Esophagus squamous epithelium (tissue), 5 donors: ENCODE data around the gene SNX32. TPM values are rescaled to one million over a fixed set of nuclear protein-coding genes. Genes with fewer than 3 reads are reported as not detected.

ENCODE experiments used
- DNase-seq: peaks from one replicate; lab custom pipeline; 2025; lab: John Stamatoyannopoulos, UW
- H3K27ac ChIP-seq, 4 donors: fragments of 200-600 bp; sonication (generic); one replicate each; pipeline ENCODE4 v1.5.1; 2016 to 2019; ENCODE audit warnings: mild to moderate bottlenecking in 1 of 4
- H3K27me3 ChIP-seq, 4 donors: fragments of 200-600 bp; sonication (generic); 1 replicate in 3 of 4; 2 replicates in 1 of 4; pipeline versions ENCODE4 v1.5.1 to v1.6.0; 2017 to 2021; ENCODE audit warnings: antibody characterized with exemption in 1 of 4
- H3K36me3 ChIP-seq, 3 donors: fragments of 200-600 bp; sonication (generic); one replicate each; pipeline ENCODE4 v1.5.1; 2016 to 2019
- H3K4me1 ChIP-seq, 3 donors: fragments of 200-600 bp; sonication (generic); one replicate each; pipeline ENCODE4 v1.5.1; 2017 to 2019
- H3K4me3 ChIP-seq, 4 donors: fragments of 200-600 bp; sonication (generic); 1 replicate in 3 of 4; 2 replicates in 1 of 4; pipeline ENCODE4 v1.5.1; 2016 to 2019; ENCODE audit warnings: mild to moderate bottlenecking in 2 of 4, moderate library complexity in 1 of 4
- H3K9me3 ChIP-seq, 3 donors: fragments of 200-600 bp; sonication (generic); one replicate each; pipeline ENCODE4 v1.5.1; 2016 to 2019
- CTCF ChIP-seq, 6 experiments: fragments of 450-650 bp in 4 of 6; fragments of 200-600 bp in 2 of 6; sonication (generic) in 2 of 6; IDR thresholded peaks; one replicate each; pipeline ENCODE4 v1.5.1; 2016 to 2019; ENCODE audit warnings: antibody characterized with exemption in 6 of 6, mild to moderate bottlenecking in 4 of 6, moderate library complexity in 4 of 6
- POLR2A ChIP-seq, 4 donors: fragments of 450-650 bp; IDR thresholded peaks; one replicate each; pipeline ENCODE4 v1.6.1; 2017; ENCODE audit warnings: antibody characterized with exemption in 4 of 4, mild to moderate bottlenecking in 4 of 4, moderate library complexity in 3 of 4
- WGBS, 2 donors: methylation state at CpG; one replicate each; pipeline ENCODE4 v1.1.5; 2018; 5-methylcytosine and 5-hydroxymethylcytosine counted together
- intact Hi-C: fragments of 100-400 bp; cut with DNase I; formaldehyde crosslinking; loops from one replicate; pipeline ENCODE4 v1.15.0; 2022
- total RNA-seq, 4 donors: library from RNA; depleted of rRNA; stranded (reverse); fragments of >200 nt; gene quantifications; one replicate each; pipeline ENCODE4 v1.1.0, GENCODE V29; 2016
- donor health status: DM: yes; HTN: yes; CAD: no.

SNX32 gene
- total RNA-seq, 4 donors from 2014 or later, result 0.38 TPM; not detected in 3

GRCh38 chr11:65898656-65899355 lies 65.0 kb downstream of the SNX32 start:
- WGBS, 2 donors, result 25 to 36% methylated on average over 17 to 18 of the region's 28 CpGs
- Histone ChIP-seq H3K36me3 (peaks cover 0 to 12% (median 0%) of the 10 kb centered on the region in 3 donors), H3K27me3 (peaks cover 0 to 11% (median 0%) of the 10 kb centered on the region in 4 donors), H3K4me1 (peaks cover 11 to 56% (median 13%) of the 10 kb centered on the region in 3 donors), H3K4me3 (peak overlapping the region; percentile 73 to 89 (median 82)), H3K9me3 (no peaks in the 10 kb centered on the region), H3K27ac (peak overlapping the region; percentile 86 to 98 (median 92))
- TF ChIP-seq POLR2A (IDR thresholded peaks at IDR 0.05) (peak in 1 of 4 donors; percentile 43), CTCF (IDR thresholded peaks at IDR 0.05) (no peak)
- no peak for DNase-seq
- intact Hi-C loops, result no loop called here

- Histone ChIP-seq H3K36me3 (peaks cover 0 to 12% (median 0%) of the 10 kb centered on the region in 3 donors), H3K4me3 (peak overlapping the region; percentile 73 to 89 (median 82)), H3K27me3 (peaks cover 0 to 11% (median 0%) of the 10 kb centered on the region in 4 donors), H3K9me3 (no peaks in the 10 kb centered on the region), H3K4me1 (peaks cover 5 to 49% (median 7%) of the 10 kb centered on the region in 3 donors), H3K27ac (peak overlapping the region; percentile 86 to 98 (median 92))
- no peak for DNase-seq
- WGBS, 2 donors, result 0% methylated on average over 16 of the region's 78 CpGs; no CpG with 5 or more reads in 1 of the 2 donors
- TF ChIP-seq CTCF (IDR thresholded peaks at IDR 0.05) (peak in 1 of 6 experiments; percentile 1), POLR2A (IDR thresholded peaks at IDR 0.05) (no peak)
- intact Hi-C loops, result no loop called here
Observed at GRCh38 chr11:65899356-65900124, 65.8 kb downstream of the SNX32 start.

GRCh38 chr11:65900125-65900898 lies 66.5 kb downstream of the SNX32 start, which contains the start of gene FOSL1:
FOSL1 (minus strand) TSS chr11:65900388; CDS start chr11:65900339, 49 bp downstream.
- DNase-seq, result peak; percentile 57
- TF ChIP-seq POLR2A (IDR thresholded peaks at IDR 0.05) (peak in 3 of 4 donors; percentile 55 to 92 (median 89)), CTCF (IDR thresholded peaks at IDR 0.05) (no peak)
- Histone ChIP-seq H3K27ac (peak within 1 kb of the TSS; percentile 86 to 98 (median 92)), H3K27me3 (peaks cover 0 to 11% (median 0%) of the 10 kb centered on the region in 4 donors), H3K4me3 (peak within 1 kb of the TSS; percentile 73 to 89 (median 82)), H3K4me1 (peaks cover 5 to 46% (median 7%) of the 10 kb centered on the region in 3 donors), H3K9me3 (no peaks in the 10 kb centered on the region), H3K36me3 (peaks cover 0 to 4% (median 0%) of the 10 kb centered on the region in 3 donors)
- intact Hi-C loops, result no loop called here
- 6 to 11% methylated on average over 5 to 11 of the region's 80 CpGs for WGBS, 2 donors

- intact Hi-C loops, result no loop called here
- H3K4me3 ChIP-seq, result peak overlapping the region in 3 of 4 donors; percentile 73 to 82 (median 81)
Observed at GRCh38 chr11:65900899-65901180, 67.1 kb downstream of the SNX32 start.

More at GRCh38 chr11:65900899-65901180, 67.1 kb downstream of the SNX32 start:
- Histone ChIP-seq H3K4me1 (peaks cover 5 to 46% (median 7%) of the 10 kb centered on the region in 3 donors), H3K9me3 (no peaks in the 10 kb centered on the region), H3K27ac (peak overlapping the region; percentile 86 to 98 (median 92)), H3K27me3 (peaks cover 0 to 11% (median 0%) of the 10 kb centered on the region in 4 donors), H3K36me3 (no peaks in the 10 kb centered on the region)
- no peak for DNase-seq
- TF ChIP-seq POLR2A (IDR thresholded peaks at IDR 0.05) (no peak), CTCF (IDR thresholded peaks at IDR 0.05) (no peak)
- WGBS, 2 donors, result 63 to 71% methylated on average over 10 to 11 of the region's 11 CpGs
